HG02884 (cell line): ENCODE results near the gene PAN3.

Experiments used
- ATAC-seq: cut with Tn5 transposase; IDR thresholded peaks from one replicate; pipeline ENCODE4 v1.9.1; 2021; ENCODE audit warnings: mild to moderate bottlenecking, moderate library complexity; ENCODE audit not compliant: unreplicated experiment

Gene PAN3

DNA sequence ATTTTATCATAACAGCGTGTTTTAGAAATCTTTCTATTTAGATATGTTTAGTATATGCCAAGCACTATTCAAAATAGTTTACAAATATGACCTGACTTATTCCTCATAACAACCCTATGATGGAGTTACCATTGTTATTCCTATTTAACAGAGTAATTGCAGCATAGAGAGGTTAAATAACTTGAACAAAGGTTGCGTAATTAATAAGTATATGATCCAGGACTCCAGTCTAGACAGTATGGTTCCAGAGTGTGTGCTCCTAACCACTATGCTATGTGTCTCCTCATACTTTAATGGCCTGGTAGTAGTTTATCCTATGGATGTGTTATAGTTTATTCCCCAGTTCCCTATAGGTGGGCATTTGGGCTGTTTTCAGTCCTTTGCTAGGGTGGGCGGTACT is 145.3 kb downstream of the PAN3 start:
- ATAC-seq: no peak

DNA sequence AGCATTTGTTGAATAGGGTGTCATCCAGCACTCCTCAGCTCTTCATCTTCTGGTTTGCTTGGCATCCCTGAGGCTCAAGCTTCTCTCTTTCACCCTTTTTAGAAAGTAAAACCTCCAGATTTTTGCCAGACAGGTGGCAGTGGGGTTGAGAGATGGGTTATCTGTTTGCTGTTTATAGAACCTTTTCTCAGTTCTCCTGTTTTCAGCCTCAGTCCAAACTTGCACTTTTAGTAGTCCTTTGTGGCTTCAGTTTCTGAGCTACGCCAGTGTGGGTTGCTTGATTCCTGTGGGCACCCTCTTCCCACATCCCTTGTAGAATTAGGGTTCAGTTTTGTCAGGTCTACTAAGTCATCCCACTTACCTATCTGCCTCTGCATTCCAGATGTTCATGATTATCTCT is 147.9 kb downstream of the PAN3 start:
- no peak for ATAC-seq

DNA sequence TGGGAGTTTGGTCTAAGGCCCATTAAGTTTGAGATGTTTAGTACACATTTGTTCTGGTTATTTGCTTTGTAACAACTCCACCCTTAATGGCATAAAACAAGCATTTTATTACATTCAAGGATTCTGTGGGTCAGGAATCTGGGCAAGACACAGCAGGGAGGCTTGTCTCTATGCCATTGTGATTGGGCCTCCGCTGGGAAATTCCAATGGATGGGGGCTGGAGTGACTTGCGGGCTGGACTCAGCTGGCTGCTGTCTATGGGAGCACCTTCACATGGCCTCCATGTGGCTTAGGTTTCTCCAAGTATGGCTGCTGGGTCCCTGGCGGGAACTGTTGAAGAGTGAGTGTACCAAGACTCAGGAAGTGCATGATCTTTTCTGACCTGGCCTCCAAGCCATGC is 159.0 kb downstream of the PAN3 start:
- no peak for ATAC-seq

DNA sequence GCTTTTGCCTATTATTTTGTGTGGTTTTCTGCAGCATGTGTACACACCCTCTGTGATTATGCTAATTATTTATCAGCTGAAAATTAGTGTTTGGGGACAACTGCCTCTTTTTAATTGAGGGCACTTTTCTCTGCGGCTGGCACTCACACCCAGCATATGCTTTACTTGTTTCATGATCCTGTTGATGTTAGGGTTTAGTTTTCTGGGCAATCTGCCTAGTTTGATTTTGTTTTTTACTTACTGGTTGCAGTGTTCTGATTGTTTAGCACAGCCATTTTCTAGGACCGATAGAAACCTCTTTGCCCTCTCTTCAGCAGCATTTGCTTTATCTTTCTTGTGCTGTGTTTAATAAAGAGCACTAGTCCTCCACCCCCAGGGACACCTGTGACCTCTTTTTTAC is 161.6 kb downstream of the PAN3 start:
- ATAC-seq: no peak

DNA sequence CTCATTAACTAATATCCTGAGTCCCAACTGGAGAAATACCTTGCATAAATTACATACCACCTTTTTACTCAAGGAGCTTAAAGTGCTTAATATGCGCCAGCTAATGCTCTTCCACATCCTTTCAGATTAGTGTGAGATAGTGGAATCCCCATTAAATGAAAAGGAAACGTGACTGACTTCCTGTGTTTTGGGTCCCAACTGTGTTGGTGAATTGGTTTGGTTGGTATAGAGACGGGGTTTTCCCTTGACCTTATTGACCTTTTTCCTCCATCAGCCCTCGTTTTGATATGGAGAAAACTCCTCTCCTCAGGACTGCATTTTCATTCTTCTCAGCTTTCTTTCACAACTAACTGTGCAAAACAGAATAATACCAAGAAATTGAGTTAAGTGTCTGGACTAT is 163.5 kb downstream of the PAN3 start:
- ATAC-seq: no peak

DNA sequence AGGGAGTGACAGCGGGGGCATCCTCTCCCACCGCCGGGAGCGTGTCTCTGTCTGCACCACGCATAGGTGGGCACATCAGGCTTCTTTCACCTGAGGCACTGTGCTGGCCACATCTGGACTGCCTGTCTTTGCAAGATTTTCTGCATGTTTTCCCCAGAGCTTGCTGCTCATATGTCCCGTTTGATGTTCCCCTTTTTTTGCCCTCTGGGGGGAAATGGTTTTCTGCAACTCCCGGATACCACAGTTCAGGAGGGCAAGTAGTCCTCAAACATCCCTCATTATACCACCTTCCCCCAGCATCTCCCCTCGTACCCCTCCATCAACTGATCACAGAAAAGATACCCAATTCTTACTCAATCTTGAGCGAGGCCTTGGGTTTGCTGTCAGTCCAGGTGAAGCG is 168.0 kb downstream of the PAN3 start:
- ATAC-seq: no peak

DNA sequence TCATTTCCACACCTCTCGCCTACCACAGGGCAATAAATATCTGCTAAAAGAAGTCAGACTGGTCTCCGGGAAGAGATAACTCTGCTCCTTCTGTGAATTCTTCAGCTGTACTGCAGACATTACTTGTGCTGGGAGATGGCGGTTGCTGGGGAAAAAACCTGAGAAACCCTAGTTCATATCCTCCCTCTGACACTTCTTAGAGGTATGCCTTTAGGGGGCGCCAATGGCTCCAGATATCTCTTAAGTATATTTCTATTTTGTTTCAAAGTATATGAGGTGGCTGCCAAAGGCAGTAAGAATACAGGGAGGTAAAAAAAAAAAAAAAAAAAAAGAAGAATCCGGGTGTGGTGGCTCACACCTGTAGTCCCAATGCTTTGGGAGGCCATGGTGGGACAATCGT is 175.2 kb downstream of the PAN3 start:
- ATAC-seq: no peak

DNA sequence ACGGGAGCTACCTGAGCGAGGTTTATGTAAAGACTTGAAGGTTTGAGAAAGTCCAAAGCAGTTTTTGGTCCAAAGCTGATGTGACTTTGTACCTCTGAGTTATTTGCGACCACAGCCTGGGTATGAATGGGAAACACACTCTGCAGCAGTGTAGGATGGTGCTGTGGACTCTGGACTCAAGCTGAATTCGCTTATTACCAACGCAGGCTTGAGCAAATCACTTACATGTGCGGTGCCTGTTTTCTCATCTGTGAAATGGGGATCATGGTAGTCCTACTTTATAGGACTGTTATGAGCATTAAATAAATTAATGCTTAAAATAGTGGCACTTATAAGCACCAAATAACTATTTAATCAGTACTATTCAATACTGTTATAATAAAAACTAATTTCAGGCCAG is 176.5 kb downstream of the PAN3 start:
- no peak for ATAC-seq

DNA sequence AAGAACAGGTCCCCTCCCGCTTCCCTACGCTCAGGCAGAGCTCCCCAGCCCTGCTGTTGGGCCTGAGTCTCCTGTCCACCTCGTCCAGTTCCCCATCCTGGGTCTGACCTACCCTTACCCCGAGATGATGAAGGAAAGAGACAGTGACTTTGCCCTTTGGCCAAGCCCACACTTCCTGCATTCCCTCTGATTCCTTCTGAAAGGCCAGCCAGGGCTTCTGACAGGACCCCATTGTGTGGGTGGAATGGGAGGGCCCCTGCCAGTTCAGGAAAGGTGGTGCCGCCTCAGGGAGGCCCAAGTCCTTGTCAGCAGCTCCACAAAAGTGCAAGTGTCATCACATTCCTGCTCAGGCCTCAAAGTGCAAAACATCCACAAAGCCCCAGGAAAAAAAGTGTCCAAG is 177.8 kb downstream of the PAN3 start:
- ATAC-seq: no peak

DNA sequence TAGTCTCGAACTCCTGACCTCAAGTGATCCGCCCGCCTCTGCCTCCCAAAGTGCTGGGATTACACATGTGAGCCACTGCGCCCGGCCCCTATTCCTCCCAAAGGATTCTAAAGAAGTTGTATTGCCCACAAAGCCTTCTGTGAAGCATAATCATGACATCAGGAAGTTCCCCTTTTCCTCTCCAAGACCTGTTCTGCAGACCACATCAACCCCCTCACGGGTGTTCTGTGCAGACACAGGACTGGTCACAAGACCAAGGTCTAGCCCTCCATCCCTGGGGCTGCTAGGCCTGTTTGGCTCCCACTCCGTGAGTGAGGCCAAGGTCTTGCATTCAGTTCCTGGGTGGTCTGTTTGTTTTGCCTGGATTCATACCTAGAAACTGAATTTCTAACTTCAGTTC is 178.5 kb downstream of the PAN3 start:
- ATAC-seq: no peak

DNA sequence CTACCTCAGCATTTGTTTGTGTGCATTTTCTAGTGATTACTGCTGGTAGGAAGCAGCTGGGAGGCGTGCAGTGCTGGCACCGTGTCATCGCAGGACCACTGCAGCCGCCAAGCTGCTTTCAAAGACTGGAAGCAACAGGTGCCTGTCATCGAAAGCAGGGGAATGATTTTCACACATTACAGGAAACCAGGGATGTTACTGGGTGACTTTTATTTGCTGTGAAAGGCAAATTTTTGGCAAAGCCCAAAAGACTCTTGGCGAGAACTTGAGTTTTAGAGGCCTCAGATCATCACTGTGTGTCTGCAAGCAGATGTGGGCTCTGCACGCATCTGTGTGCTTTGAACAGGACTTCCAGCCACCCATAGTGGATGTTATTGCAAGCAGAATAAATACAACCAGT is 180.2 kb downstream of the PAN3 start:
- ATAC-seq: no peak

DNA sequence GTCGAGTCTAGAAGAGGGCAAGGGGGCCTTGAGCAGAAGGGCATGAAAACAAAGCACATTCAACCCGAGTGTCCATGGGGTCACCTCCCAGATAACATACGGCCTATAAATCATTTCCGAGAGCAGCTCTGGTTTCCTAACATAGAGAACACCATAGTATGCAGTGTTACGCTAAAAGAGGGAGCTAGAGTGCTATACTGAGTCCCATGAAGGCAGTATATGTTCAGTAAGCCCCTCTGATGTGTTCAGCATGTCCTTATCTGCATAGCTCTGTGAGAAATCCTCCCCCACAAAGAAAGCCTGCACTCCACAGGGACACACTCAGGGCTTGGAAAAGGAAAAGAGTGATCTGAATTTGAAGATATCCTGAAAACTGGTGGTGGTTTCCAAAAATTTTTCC is 181.2 kb downstream of the PAN3 start:
- ATAC-seq: no peak

DNA sequence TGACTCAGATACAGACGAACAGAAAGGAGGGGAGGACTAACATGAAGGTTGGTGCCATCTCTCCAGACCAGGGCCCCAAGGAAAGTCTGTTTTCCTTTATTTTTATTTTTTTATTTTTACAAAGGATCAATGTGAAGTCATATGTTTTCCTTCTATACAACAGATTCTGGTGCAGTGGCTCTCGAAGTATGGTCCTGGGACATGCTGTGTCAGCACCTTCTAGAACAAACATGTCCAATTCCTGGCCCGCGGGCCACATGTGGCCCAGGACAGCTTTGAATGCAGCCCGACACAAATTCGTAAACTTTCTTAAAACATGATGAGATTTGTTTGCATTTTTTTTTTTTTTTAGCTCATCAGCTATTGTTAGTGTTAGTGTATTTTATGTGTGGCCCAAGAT is 181.9 kb downstream of the PAN3 start:
- no peak for ATAC-seq

DNA sequence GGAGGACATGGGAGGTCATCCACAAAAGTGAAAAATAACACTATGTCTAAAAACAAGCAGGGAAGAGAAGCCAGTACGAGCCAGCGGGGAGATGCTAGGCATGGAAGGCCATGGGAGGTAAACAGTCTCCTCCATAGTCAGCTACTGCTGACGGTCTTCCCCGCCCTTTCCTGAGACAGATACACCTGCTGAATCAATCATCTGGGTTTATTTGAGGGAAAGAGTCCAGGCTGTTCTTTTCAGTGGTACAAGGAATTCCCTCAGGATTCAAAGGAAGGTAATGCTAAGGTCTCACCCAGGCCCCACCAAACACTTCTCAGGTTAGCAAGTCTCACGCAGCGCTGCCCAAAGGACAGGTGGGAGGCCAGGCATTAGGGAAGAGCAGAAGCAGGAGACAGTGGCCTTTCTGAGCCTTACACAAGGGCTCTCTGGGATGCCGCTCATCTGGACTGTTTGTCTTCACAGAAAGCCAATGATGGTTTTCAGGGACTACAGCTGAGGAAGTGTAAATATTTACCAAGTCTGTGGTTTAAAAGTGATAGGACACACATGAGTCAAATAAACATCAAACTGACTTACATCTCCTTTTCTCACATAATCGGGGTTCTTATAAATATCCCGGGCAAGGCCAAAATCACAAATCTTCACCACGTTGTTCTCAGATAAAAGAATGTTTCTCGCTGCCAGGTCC is 182.7 kb downstream of the PAN3 start:
- no peak for ATAC-seq

DNA sequence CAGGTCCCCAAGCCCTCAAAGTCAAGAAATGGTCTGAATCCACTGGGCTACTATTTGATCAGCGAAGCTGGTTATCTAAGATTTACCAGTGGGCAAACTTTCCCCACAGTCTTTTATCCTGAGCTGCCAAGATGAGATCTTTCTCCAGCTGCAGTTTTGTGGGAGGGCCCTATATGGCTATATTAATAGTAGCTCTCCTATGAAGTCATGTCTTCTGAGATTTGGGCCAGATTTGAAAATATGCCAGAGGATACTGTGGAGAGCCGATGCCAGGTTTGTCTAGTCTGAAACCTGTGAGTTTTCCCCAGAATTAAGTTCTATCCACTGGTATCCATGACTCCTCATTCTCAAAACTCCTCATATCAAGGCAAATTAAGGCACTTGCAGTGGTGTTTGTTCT is 183.4 kb downstream of the PAN3 start:
- ATAC-seq: no peak

DNA sequence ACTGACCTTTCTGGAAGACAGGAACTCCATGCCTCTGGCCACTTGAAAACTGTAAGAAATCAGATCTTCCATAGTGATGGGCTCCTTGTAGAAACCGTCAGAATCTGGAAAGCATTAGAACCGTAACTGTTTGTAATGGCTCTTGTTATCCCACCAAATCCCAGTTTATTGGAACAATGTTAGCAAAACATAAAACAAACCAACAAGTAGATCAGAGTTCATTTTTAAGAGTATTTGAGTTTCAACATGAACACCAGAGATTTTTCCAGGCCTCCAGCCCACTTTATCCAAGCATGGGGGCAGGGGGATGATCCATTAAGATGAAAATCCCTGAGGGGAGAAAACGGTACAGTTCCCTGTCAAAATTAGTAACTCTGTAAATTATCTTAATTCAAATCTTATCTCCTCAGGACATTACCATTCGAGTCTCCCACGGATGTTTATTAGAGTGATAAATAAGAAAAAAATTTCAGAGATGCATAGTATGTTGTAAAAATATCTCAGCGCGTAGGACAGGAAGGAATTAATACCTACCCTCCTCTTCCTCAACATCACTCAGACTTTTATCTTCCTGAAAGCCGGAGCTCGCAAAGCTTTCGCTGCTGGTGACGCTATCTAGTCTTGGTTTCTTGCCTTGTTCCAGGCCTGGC is 184.0 kb downstream of the PAN3 start:
- ATAC-seq: no peak

DNA sequence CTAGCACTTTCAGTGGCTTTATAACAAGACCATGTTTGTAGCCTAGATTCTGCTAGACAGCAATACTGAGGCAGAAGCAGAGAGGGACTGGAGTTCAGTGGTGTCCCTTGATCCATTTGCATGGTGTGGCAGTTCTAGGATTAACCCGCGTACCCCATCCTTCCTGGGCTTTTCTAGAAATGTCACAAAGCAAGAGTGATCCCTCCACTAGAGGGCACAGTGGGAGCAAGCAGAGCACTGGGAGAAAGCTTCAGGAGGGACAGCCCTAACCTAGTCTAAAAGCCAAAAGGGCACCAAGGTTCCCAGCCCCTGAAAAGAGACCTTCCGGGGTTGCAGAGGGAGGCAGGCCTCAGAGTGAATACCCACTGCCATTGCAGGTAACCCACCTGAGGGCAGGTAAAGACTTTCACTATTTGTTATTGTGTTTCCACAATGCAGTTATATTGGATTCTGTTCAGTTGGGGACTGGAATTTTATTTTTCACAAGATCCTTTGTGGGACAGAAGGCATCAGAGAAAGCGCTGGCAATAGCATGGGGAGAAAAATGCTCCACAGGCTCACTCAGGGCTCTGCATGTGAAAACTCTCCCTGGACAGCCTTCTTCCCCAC is 185.9 kb downstream of the PAN3 start:
- no peak for ATAC-seq

DNA sequence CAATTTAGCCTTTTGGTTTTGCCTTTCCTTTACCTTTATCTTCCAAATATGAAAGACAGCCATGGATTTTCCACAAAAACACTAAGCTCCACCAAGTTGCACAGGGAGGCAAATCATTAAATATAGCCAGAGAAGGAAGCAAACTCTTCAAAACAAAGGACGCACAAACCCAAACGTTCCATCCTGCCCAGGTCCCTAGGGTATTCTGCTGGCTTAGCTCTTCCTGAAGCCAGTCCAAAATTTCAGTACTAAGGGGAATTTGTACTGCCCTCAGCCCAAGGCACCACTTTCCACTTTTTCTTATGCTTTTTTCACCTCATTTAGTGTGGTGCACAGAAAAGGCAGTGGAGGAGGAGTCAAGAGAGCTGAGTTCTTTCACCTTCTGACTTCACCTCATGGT is 186.7 kb downstream of the PAN3 start:
- ATAC-seq: no peak

DNA sequence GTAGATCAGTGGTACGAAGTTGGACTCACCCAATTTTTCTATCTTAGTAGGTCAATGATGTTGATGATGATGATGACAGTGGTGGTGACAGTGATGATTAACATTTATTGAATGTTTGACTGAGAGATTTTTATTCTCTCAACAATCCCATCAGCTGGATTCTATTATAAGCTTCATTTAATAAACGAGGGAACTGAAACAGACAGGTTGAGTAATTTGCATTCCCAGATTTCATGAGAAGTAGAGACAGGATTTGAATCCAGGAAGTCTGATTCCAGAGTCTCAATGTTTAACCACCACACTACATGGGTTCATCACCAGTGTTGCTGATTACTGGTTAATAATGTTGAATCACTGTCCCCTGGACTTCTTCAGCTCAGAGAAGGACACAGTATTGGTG is 187.7 kb downstream of the PAN3 start:
- ATAC-seq: no peak

DNA sequence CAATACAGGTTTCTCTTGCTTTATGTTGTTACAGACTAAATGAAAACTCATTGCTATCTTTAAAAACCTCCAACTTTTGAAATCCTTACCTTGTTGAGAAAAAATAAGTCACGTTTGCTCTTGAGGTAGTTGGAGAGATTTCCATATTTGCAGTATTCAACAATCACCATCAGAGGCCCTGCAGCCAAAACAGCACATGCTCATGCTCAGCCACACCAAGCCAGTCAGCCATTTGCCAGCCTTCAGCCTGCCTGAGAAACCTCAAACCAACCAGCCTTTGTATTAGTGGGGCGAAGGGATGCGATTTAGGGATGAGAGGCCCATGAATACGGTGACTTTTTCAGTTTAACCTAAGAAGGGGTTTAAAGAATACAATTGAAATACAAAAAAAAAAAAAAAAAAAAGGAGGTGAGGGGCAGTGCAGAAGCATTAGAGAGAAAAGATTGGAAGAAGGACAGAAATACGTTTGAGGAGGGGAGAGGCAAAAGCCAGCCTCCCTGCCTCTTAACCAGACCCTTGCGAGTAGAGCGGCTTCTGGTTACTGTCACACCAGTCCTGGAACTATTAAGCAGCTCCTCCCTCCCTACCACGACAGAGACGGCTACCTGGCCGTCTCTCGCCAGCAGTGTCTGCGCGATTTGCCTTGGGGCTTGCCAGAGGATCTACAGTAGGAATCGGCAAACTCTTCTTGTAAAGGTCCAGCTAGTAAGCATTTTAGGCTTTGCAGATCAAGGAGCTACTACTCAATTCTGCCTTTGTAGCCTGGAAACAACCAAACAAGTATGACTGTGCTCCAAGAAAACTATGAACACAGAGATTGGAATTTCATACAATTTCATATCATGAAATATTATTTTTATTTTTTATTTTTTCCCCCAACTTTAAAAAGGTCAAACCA is 189.3 kb downstream of the PAN3 start:
- no peak for ATAC-seq

DNA sequence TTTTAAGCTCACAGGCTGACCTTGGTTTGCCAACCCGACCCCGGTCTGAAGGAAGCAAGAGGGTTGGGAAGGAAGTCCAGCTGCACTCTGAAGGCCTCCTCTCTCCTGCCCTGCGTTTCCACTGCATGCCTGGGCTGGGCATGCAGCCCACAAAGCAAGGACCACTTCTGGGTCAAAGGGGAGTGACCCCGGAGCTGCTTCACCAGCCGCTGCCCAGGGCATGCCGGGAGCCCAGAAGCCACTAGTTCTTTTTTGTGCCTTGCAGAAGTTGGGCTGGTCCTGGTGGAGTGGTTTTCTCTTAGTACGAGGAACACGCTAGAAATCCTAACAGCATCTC is 189.9 kb downstream of the PAN3 start:
- no peak for ATAC-seq
